Panc1 (cell line): Measurements from ENCODE around the gene WNT11.

Source experiments
- SIN3A ChIP-seq: IDR thresholded peaks from 2 replicates; pipeline ENCODE4 v1.6.1; 2012; ENCODE audit warnings: low read depth, mild to moderate bottlenecking, low read length, moderate library complexity, borderline replicate concordance; ENCODE audit not compliant: insufficient read depth
- TF ChIP-seq, protein P1 (sequence below): fragments of 450-650 bp; IDR thresholded peaks from 2 replicates; pipeline ENCODE4 v1.5.1; 2017; ENCODE audit warnings: mild to moderate bottlenecking

DNA sequence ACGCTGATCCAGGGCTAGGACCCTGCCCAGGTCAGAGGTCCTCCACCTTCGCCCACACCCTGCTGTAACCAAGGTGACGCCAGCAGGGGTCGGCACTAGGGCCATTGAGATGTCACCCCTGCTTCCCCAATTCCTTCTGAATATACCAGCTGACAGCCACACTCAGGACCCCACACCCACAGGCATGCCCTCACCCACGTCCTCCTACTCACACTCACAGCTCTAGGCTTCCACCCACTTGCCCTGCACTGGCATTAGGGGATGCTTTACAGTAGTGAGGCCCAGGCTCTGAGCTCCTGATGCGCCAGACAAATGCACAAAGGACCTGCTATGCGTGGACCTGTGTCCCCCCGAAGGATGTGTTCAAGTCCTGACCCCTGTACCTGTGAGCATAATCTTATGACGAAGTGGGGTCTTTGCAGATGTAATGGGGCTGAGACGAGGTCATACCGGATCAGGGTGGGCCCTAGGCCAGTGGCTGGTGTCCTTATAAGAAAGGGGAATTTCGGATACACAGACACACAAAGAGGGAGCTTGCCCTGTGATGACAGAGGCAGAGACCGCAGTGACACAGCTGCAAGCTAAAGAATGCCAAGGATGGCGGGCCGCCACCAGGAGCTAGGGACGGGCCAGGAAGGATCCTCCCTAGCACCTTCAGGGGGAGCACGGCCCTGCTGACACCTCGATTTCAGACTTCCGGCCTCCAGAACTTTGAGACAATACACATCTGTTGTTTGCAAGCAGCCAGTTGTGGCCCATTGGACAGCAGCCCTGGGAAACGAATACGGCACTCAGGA lies 11.2 kb downstream of the WNT11 start:
- no peak for TF ChIP-seq SIN3A
- TF ChIP-seq, protein P1, sequence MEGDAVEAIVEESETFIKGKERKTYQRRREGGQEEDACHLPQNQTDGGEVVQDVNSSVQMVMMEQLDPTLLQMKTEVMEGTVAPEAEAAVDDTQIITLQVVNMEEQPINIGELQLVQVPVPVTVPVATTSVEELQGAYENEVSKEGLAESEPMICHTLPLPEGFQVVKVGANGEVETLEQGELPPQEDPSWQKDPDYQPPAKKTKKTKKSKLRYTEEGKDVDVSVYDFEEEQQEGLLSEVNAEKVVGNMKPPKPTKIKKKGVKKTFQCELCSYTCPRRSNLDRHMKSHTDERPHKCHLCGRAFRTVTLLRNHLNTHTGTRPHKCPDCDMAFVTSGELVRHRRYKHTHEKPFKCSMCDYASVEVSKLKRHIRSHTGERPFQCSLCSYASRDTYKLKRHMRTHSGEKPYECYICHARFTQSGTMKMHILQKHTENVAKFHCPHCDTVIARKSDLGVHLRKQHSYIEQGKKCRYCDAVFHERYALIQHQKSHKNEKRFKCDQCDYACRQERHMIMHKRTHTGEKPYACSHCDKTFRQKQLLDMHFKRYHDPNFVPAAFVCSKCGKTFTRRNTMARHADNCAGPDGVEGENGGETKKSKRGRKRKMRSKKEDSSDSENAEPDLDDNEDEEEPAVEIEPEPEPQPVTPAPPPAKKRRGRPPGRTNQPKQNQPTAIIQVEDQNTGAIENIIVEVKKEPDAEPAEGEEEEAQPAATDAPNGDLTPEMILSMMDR = no peak
